Glutamatergic neuron (in vitro differentiated cells): ENCODE results near the gene FSD1L. TPM values are rescaled to one million over a fixed set of nuclear protein-coding genes. Genes with fewer than 3 reads are reported as not detected.

Experiments used
- DNase-seq: peaks from one replicate; pipeline ENCODE4 v3.0.0; 2022
- H3K27ac Mint-ChIP-seq: one replicate; pipeline ENCODE4 v1.8.0; 2020; ENCODE audit warnings: mild to moderate bottlenecking, mixed read lengths, inconsistent platforms; ENCODE audit not compliant: unreplicated experiment
- H3K27me3 Mint-ChIP-seq: one replicate; pipeline ENCODE4 v1.8.0; 2020; ENCODE audit warnings: mild to moderate bottlenecking, moderate library complexity, mixed read lengths, inconsistent platforms; ENCODE audit not compliant: unreplicated experiment
- H3K36me3 Mint-ChIP-seq: one replicate; pipeline ENCODE4 v1.8.0; 2020; ENCODE audit warnings: mild to moderate bottlenecking, mixed read lengths, inconsistent platforms; ENCODE audit not compliant: unreplicated experiment
- H3K4me1 Mint-ChIP-seq: one replicate; pipeline ENCODE4 v1.8.0; 2020; ENCODE audit warnings: mild to moderate bottlenecking, low read depth, mixed read lengths, inconsistent platforms; ENCODE audit not compliant: unreplicated experiment
- H3K4me3 Mint-ChIP-seq: one replicate; pipeline ENCODE4 v1.8.0; 2020; ENCODE audit warnings: mild to moderate bottlenecking, mixed read lengths, inconsistent platforms; ENCODE audit not compliant: unreplicated experiment
- H3K9me3 Mint-ChIP-seq: one replicate; pipeline ENCODE4 v1.8.0; 2020; ENCODE audit warnings: mild to moderate bottlenecking, moderate library complexity, mixed read lengths, inconsistent platforms; ENCODE audit not compliant: unreplicated experiment
- CTCF ChIP-seq: fragments of 200-600 bp; sonication (generic); IDR thresholded peaks from one replicate; pipeline ENCODE4 v1.5.0; 2021; ENCODE audit not compliant: partially characterized antibody, unreplicated experiment
- long read RNA-seq: library from polyadenylated mRNA; unstranded; transcript quantifications from one replicate; pipeline ENCODE4 v2.0.0, GENCODE V29; 2020; ENCODE audit not compliant: unreplicated experiment
- total RNA-seq: library from RNA; stranded (reverse); fragmentation: NEBNext Ultra II Directional; extraction: Animal tissue kit (Norgen Biotek cat#: 25700); gene quantifications from one replicate; pipeline ENCODE4 v1.2.1, GENCODE V29; 2021; ENCODE audit not compliant: unreplicated experiment

FSD1L gene
- 32.5 TPM for total RNA-seq
- long read RNA-seq, partial matches to known transcripts = 3 of 4 reads
- long read RNA-seq, other reads (novel, unspliced or antisense) = 1 of 4 reads

DNA sequence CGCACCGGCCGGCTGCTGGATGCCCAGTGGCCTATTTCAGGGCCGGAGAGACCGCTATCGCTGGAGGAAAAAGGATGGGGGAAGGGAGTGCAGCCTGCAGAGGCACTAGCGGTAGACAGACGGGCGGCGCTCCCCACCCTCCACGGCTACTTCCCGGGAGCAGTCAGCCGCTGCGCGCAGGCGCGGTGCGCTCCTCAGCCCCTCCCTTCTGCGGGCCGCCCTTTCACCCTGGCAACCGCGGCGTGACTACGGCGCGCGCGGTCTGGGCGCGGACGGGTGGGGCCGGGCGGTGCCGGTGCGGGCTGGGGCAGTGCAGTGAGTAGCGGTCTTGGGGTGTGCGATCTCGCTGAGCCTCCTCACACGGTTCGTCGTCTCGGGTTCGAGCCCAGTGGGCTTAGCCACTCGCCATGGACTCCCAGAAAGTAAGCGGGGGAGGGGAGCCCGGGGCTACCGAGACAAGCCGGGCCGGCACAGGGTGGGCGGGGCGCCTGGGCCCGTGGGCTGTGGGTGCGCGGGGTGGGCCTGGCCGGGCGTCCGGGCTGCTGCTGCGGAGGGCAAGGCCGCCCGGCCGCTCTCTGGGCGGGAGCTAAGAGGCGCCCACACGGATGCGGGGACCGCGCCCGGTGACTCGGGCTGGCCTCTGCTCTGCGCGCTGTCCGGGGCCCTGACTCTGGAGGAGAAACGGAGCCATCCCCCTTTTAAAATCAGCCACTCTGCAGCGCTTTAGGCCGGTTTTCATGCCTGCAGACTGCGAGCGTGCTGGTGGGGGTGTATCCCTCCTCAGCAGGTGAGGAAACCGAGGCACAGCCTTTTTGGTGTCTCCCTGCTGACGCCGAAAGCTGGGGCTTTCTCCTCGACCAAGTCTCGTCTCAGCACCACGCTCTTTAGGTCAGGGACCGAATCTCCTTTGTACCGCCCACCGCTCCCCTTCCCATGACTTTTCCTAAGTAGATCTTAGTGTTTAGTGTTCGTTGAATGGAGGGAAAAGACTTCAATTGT, at the start of gene FSD1L:
Gene FSD1L (plus strand): TSS at position 221 of the 999 bp plus-strand sequence. CDS start 187 bp downstream, at position 408.
- Mint-ChIP-seq H3K9me3 (peaks cover 9% of the 10 kb centered on the region), H3K4me1 (peaks cover 20% of the 10 kb centered on the region), H3K36me3 (no peaks in the 10 kb centered on the region), H3K27ac (peak within 1 kb of the TSS; percentile 95), H3K4me3 (peak within 1 kb of the TSS; percentile 95), H3K27me3 (peaks cover 6% of the 10 kb centered on the region)
- peak; percentile 97 for DNase-seq
- TF ChIP-seq CTCF = no peak

GRCh38 chr9:105399117-105399516, 48.7 kb upstream of the FSD1L start:
- no peak for TF ChIP-seq CTCF
- peaks cover 1% of the 10 kb centered on the region for H3K27me3 Mint-ChIP-seq
- no peak overlapping the region for H3K27ac Mint-ChIP-seq
- H3K9me3 Mint-ChIP-seq = peaks cover 8% of the 10 kb centered on the region
- H3K36me3 Mint-ChIP-seq = no peaks in the 10 kb centered on the region
- DNase-seq = no peak
- H3K4me1 Mint-ChIP-seq = peaks cover 24% of the 10 kb centered on the region
- H3K4me3 Mint-ChIP-seq = no peak overlapping the region

DNA sequence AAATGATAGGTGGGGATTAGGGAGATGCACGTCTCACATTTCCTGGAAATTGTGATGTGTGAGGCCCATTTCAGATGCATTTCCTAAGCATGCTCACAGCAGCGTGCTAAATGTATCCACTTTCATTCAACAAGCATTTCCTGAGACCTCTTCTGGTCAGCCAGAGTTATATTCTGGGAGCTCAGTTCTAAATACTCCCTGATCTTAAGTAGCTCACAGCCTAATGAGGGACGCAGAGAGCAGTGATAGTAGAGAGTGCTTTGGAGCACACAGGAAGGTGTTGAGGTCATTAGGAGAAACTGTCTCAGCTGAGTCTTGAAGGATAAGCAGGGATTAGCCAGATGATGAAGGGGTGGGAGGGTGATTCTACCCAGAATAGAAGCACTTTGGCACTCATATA, 46.2 kb upstream of the FSD1L start:
- Mint-ChIP-seq H3K27ac (peak overlapping the region; percentile 49), H3K9me3 (peaks cover 13% of the 10 kb centered on the region), H3K4me1 (peaks cover 25% of the 10 kb centered on the region), H3K36me3 (no peaks in the 10 kb centered on the region), H3K4me3 (peak overlapping the region; percentile 12), H3K27me3 (peaks cover 5% of the 10 kb centered on the region)
- no peak for TF ChIP-seq CTCF
- no peak for DNase-seq

- H3K9me3 Mint-ChIP-seq = peaks cover 12% of the 10 kb centered on the region
- H3K27me3 Mint-ChIP-seq = peaks cover 5% of the 10 kb centered on the region
- H3K4me3 Mint-ChIP-seq = no peak overlapping the region
- no peak for TF ChIP-seq CTCF
- DNase-seq = no peak
- H3K4me1 Mint-ChIP-seq = peaks cover 21% of the 10 kb centered on the region
- peak overlapping the region; percentile 22 for H3K27ac Mint-ChIP-seq
- H3K36me3 Mint-ChIP-seq = no peaks in the 10 kb centered on the region
Observed at GRCh38 chr9:105403552-105404248, 44.1 kb upstream of the FSD1L start.
